EH (cell line): ENCODE measurements around the gene PITX2.

ENCODE experiments used
- DNase-seq: peaks from one replicate; pipeline ENCODE4 v3.0.0-alpha.2; 2015; ENCODE audit warnings: low read depth

The PITX2 gene

GRCh38 chr4:110622841-110623717 lies at the start of gene PITX2:
TSS of gene PITX2 (minus strand) at chr4:110623077. CDS start at chr4:110622460, 617 bp downstream.
- DNase-seq: peak; percentile 89

DNA sequence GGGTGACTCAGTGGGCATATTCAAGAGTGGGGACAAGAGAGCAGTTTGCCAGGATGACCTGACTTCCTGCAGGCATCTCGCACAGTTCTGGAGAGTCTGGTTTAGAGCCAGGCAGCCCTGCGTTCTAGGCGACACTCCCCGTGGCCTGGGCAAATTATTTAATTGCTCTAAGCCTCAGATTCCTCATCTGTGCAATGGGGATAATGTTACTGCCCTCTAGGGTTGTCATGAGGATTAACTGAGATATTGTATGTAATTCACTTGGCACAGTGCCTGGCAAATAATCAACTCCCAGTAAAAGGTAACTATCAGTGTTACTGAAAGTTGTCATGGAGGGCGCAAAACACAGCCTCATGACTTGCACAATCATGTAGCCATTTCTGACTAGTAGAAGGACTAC lies 48.8 kb upstream of the PITX2 start:
- no peak for DNase-seq

- DNase-seq: no peak
Observed at GRCh38 chr4:110669663-110670062, 46.8 kb upstream of the PITX2 start.

GRCh38 chr4:110668463-110669235 lies 45.8 kb upstream of the PITX2 start:
- DNase-seq: peak; percentile 6

DNA sequence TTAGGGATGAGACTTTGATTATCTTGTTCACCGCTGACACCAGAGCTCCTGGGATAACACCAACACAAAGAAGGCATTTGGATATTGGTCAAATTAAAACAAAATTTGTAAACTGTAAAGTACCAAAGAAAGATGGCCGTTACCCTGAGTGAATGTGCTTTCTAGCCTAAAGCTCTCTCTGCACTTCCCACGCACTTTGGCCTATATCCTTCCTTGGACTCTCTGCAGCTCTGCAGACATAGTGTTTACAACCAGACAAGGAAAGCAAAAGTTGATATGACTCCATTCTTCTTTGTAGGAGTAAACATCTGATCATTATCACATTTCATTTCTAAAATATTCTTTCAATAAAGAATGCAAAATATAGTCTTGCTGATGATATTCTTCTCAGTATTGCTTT lies 44.8 kb upstream of the PITX2 start:
- DNase-seq: no peak

GRCh38 chr4:110666030-110666429 lies 43.2 kb upstream of the PITX2 start:
- DNase-seq: no peak

DNA sequence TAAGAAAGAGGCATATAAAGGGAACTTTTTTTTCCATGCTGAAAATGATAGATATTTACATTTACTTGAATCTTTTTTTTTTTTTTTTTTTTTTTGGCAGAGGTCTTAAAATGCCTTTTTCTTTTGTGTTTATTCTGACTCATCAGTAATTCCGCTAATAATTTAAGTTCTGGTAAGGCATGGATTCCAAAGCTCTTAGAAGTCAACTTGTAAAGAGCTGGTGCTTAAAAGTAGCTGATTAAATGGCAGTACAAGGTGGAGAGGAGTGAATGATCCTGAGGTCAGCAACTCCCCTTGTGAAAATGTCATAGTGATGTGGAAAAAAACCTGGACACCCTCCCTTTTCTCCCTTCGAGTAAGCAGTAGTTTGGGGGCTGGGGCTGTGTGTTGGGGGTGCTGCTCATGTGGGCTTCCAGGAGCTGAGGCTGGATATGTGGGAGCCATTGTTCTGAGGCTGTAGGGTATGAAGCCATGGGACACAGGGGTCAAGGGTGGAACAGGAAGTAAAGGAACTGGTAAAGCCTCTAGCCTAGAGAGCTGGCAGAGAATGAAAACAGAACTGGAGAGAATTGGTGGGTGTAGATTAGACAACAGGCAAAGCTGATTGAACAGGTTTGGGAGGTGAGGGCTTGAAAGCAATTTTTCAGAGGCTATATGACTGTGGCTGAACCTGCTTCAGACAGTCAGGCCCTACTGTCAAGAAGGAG lies 41.0 kb upstream of the PITX2 start:
- DNase-seq: peak; percentile 66

DNA sequence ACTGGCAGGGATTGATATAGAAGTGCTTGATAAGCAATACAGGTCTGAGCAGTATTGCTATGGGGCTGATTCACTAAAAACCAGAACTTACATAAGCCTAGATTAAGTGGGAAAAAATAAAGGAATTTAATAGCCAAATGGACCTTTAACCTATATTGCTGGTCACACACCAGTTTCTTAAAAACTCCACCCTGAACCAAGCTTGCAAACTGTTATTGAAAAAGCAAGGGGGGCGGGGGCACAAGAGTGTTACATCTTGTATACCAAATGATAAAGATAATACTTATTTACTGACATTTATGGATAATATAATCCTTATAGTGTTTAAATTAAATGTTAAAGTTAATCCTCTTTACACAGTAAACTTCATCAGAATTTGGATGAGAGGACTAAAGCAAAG lies 40.3 kb upstream of the PITX2 start:
- DNase-seq: no peak

DNA sequence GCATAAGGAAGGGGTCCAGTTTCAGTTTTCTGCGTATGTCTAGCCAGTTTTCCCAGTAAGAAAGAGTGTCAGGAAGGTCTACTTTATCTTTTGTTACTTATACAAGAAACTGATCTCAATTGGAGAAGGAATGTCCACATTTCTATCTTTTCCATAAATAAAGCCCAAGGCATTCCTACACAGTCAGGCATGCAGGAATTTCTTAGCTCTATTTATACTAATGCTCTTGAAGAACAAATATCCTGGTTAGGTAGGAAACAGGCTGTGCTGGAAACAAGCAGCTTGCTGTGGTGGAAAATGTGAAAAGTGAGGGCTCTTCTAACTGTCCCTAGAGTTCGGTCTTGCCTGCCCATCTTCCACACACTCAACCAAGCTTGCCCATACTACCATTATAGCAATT lies 37.9 kb upstream of the PITX2 start:
- DNase-seq: peak; percentile 22

- peak; percentile 48 for DNase-seq
Observed at GRCh38 chr4:110654254-110654635, 31.4 kb upstream of the PITX2 start.

DNA sequence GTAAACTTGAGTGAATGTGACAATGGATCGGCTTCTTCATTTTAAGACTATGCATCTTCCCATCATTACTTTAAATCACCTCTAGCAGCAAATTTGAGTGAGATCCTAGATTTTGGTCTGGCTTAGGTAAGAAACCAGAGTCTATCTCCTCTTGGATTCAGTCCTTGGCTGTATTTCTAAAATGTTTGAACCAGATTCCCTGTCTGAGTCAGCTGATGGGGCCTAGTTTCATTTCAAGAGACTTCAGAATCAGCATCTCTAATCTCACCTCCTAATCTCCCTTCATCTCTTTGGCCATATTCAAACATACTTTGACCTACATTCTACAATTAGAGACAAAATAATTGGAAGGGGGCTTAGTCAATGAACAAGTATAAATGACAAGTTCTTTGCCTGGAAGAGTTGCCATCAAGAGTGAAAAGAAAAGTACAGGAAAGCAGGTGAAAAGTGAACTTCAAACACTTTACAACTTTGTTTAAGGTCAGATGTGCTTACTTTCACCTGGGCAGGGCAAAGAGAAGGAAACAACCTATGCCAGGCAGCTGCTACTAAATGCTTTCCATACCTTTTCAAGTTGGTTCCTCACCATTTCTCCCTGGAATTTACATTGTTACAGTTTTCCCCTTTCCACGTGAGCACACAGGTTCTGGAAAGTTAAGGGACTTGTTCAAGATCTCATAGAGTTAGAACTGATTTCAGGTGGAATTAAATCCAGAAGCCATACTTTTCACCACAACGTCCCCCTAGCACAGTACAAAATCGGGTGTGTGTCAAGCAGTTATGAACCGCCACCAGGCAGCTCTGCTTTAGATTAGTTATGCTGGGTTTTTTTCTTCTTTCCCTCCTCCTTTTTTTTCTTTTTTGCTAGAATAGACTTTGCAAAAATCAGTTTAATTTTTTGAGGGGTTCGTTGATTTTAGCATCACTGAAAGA lies 30.7 kb upstream of the PITX2 start:
- DNase-seq: no peak

GRCh38 chr4:110644008-110644407 lies 21.1 kb upstream of the PITX2 start:
- DNase-seq: no peak

DNA sequence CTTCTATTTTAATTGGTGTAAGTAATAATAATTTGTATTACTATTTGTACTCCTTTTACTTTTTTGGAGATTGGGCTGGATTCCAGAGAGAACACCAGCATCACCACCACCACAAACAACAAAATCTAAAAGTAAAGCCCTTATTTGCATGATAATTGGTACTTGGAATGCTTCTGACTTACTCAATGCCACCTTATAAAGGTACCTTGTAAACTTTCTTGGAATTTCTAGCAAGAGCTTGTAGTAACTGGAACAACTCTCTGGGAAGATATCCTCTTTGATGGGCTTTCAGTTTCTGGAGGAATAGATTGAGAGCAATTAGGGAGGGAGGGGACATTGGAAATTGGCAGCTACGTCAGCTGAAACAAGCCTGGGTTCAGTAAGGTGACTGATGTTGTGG lies 20.2 kb upstream of the PITX2 start:
- no peak for DNase-seq

DNA sequence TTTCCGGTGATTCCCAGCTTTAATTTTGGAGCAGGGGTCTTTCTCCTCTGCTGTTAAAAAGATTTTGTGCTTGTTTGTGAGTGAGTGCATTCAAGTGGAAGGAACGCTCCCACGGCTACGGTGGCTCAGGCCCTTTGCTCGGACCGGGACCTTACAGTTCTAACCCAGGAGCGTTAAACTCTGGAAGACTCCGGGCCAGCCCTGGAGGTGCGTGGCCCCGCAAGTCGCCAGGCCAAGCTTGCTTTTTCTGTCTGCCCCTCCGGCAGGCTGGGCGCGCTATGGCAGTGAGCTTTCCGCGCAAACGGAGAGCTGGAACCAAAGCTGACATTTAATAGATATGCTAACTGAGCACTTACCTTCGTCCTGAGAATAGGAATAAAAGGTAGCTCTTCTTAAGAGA lies 18.3 kb upstream of the PITX2 start:
- DNase-seq: no peak

GRCh38 chr4:110640576-110640975 lies 17.7 kb upstream of the PITX2 start:
- DNase-seq: no peak

GRCh38 chr4:110639207-110640090 lies 16.6 kb upstream of the PITX2 start:
- no peak for DNase-seq

- no peak for DNase-seq
Observed at GRCh38 chr4:110638089-110638746, 15.3 kb upstream of the PITX2 start.

DNA sequence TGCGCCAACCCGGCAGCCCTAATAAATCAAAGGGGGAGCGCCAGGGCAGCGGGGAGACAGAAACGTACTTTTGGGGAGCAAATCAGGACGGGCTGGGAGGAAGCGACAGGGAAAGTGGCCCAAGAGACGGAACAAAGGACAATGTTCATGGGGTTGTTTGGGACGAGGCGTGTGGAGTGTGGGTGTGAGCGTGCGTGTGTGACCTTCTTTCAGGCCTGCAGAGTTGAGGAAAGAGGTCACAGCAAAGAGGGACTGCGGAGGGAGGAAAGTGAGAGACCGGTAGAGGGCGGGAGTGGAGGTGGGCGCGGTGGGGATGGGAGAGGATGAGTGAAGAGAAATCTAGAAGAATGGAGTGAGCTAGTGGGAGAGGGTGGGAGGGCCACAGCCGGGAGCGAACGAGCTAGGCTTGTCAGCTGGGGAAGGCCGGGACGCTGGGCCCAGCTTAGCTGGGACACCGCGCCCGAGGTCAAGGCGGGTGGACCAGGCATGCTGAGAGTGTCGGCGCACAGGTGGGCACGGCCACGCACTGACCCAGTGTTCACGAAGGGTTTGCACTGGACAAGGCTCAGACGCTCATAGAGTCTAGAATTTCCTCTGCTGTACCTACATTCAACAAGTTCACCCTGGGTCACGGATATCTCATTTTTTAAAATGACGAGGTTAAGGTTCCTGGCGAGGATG lies 14.7 kb upstream of the PITX2 start:
- DNase-seq: no peak

GRCh38 chr4:110636680-110637407 lies 14.0 kb upstream of the PITX2 start:
- peak; percentile 70 for DNase-seq
